ENCODE measurements around the gene RIT1. TPM values are rescaled to one million over a fixed set of nuclear protein-coding genes. Genes with fewer than 3 reads are reported as not detected.

RIT1 gene
- total and polyA plus RNA-seq, 11 donors, result 8.1 to 33.3 (median 20.0) TPM

DNA sequence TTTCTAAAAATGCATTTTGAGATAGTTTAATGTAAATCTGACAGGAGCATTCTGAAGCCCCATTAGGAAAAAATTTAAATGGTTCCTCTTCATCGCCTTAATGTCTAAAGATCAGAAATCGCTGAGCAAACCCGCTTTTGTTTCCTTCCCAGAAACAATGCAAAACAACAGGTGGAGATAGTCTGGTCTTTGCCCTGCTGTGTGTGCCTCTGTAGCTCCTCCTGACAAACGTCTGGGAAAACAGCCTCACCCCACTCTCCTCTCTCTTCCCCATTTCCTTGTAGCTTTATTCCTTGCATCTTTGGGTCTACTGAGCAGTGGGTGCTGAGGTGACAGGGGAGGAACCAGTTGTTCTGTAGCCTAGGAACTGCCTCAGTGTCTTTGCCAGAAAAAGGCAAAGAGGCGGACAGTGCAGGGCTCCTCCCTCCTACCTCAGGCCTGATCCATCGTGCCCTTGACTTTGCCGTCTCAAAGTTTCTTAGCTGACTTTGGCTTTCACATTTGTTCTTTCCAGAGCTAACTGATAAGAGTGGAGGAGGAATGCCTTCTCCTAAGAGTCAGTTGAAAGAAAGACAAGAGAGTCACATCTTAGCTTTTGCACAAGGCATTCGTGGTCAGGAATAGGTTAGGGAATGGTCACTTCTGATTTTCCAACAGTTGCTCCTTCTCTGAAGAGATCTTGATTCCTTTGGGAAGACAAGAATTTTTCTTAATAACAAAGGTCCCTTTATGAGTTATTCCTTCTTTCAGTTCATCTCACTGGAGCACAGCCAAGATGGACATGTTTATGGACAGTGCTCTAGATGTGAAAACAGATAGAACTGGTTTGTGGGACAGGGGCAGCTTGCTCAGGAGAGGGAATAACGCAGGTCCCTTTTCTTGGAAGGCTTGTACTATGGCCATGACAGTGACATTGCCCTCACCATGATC, 26.9 kb downstream of the RIT1 start:
- peak in 3 of 4 donors; percentile 28 to 33 (median 33) for ATAC-seq

GRCh38 chr1:155882766-155883165, 28.4 kb downstream of the RIT1 start:
- Histone ChIP-seq H3K27ac (no peak overlapping the region), H3K36me3 (peaks cover 0 to 60% (median 38%) of the 10 kb centered on the region in 9 donors), H3K4me1 (peaks cover 0 to 4% (median 0%) of the 10 kb centered on the region in 12 donors), H3K4me3 (no peak overlapping the region), H3K27me3 (no peaks in the 10 kb centered on the region), H3K9me3 (no peaks in the 10 kb centered on the region)
- ATAC-seq (no peak), DNase-seq (no peak)
- intact Hi-C loops (cut with DNase I), result no loop called here
- no peak for TF ChIP-seq POLR2A (IDR thresholded peaks at IDR 0.05)
- TF ChIP-seq, protein P1, sequence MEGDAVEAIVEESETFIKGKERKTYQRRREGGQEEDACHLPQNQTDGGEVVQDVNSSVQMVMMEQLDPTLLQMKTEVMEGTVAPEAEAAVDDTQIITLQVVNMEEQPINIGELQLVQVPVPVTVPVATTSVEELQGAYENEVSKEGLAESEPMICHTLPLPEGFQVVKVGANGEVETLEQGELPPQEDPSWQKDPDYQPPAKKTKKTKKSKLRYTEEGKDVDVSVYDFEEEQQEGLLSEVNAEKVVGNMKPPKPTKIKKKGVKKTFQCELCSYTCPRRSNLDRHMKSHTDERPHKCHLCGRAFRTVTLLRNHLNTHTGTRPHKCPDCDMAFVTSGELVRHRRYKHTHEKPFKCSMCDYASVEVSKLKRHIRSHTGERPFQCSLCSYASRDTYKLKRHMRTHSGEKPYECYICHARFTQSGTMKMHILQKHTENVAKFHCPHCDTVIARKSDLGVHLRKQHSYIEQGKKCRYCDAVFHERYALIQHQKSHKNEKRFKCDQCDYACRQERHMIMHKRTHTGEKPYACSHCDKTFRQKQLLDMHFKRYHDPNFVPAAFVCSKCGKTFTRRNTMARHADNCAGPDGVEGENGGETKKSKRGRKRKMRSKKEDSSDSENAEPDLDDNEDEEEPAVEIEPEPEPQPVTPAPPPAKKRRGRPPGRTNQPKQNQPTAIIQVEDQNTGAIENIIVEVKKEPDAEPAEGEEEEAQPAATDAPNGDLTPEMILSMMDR (IDR thresholded peaks at IDR 0.05), result no peak
- WGBS, 4 donors, result 72 to 81% (median 76%) methylated on average over 2 of the region's 2 CpGs

More for the DNA sequence above, 26.9 kb downstream of the RIT1 start:
- WGBS, 4 donors, result 73 to 77% (median 75%) methylated on average over 9 of the region's 9 CpGs
- peaks cover 0 to 65% (median 38%) of the 10 kb centered on the region in 9 donors for H3K36me3 ChIP-seq
- peaks cover 0 to 4% (median 0%) of the 10 kb centered on the region in 12 donors for H3K4me1 ChIP-seq
- H3K4me3 ChIP-seq, result no peak overlapping the region
- intact Hi-C loops (cut with DNase I), result no loop called here
- DNase-seq, result no peak
- no peak overlapping the region for H3K27ac ChIP-seq
- H3K9me3 ChIP-seq, result no peaks in the 10 kb centered on the region
- TF ChIP-seq, protein P1 (IDR thresholded peaks at IDR 0.05), result no peak
- TF ChIP-seq POLR2A (IDR thresholded peaks at IDR 0.05), result no peak
- H3K27me3 ChIP-seq, result no peaks in the 10 kb centered on the region

- no peaks in the 10 kb centered on the region for H3K27me3 ChIP-seq
- intact Hi-C loops (cut with DNase I), result no loop called here
- no peak overlapping the region for H3K4me3 ChIP-seq
- no peak for ATAC-seq
- no peak for DNase-seq
- H3K36me3 ChIP-seq, result peaks cover 0 to 60% (median 38%) of the 10 kb centered on the region in 9 donors
- TF ChIP-seq, protein P1 (IDR thresholded peaks at IDR 0.05), result no peak
- no peak for TF ChIP-seq POLR2A (IDR thresholded peaks at IDR 0.05)
- no peak overlapping the region for H3K27ac ChIP-seq
- H3K4me1 ChIP-seq, result peaks cover 0 to 4% (median 0%) of the 10 kb centered on the region in 12 donors
- H3K9me3 ChIP-seq, result no peaks in the 10 kb centered on the region
Measured at GRCh38 chr1:155882235-155882634, 28.9 kb downstream of the RIT1 start.

DNA sequence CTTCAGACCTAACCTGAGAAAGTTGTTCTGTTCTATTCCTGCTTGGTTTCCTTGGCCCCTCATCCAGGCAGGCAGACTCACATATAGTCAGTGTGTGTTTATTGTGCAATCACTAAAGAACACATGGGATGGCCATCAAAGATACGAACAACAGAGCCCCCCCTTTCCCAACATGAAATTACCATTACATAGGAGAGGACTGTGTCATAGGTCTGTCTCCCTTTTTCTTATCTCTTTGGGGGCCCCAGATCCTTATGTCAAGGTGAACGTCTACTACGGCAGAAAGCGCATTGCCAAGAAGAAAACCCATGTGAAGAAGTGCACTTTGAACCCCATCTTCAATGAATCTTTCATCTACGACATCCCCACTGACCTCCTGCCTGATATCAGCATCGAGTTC, 30.2 kb downstream of the RIT1 start:
- intact Hi-C loops (cut with DNase I), result no loop called here
- TF ChIP-seq, protein P1 (IDR thresholded peaks at IDR 0.05), result no peak
- no peak for TF ChIP-seq POLR2A (IDR thresholded peaks at IDR 0.05)
- Histone ChIP-seq H3K36me3 (peaks cover 0 to 52% (median 33%) of the 10 kb centered on the region in 9 donors), H3K4me1 (peaks cover 0 to 4% (median 0%) of the 10 kb centered on the region in 12 donors), H3K4me3 (no peak overlapping the region), H3K27ac (no peak overlapping the region), H3K9me3 (no peaks in the 10 kb centered on the region), H3K27me3 (no peaks in the 10 kb centered on the region)
- 88 to 92% (median 90%) methylated on average over 6 of the region's 6 CpGs for WGBS, 4 donors
- no peak for ATAC-seq
- no peak for DNase-seq
